MM.1S (cell line): ENCODE data around the gene CFAP99.

Experiments used
- DNase-seq: peaks from one replicate; pipeline ENCODE4 v3.0.0-alpha.2; 2015
- H2AFZ ChIP-seq: fragments of 300-600 bp; sonication (generic); 2 replicates; pipeline ENCODE4 v1.6.0; 2016; ENCODE audit warnings: antibody characterized with exemption, low read length
- H3F3A ChIP-seq: fragments of 300-600 bp; sonication (generic); 2 replicates; pipeline ENCODE4 v1.6.1; 2016; ENCODE audit warnings: mild to moderate bottlenecking, antibody characterized with exemption, low read length, moderate library complexity, mixed read lengths; ENCODE audit not compliant: insufficient read depth
- H3K27ac ChIP-seq: fragments of 300-600 bp; sonication (generic); 2 replicates; pipeline ENCODE4 v1.5.1; 2016; ENCODE audit warnings: mild to moderate bottlenecking, low read length
- H3K27me3 ChIP-seq: fragments of 300-600 bp; sonication (generic); replicated peaks from 2 replicates; pipeline ENCODE4 v1.6.0; 2016; ENCODE audit warnings: low read length; ENCODE audit not compliant: insufficient read depth
- H3K36me3 ChIP-seq: fragments of 300-600 bp; sonication (generic); replicated peaks from 2 replicates; pipeline ENCODE4 v1.6.1; 2016; ENCODE audit warnings: mild to moderate bottlenecking, low read length, mixed read lengths; ENCODE audit not compliant: insufficient read depth
- H3K4me1 ChIP-seq: fragments of 300-600 bp; sonication (generic); 2 replicates; pipeline ENCODE4 v1.6.1; 2016; ENCODE audit warnings: low read length, mixed read lengths
- H3K4me2 ChIP-seq: fragments of 300-600 bp; sonication (generic); 2 replicates; pipeline ENCODE4 v1.6.0; 2016; ENCODE audit warnings: low read depth, low read length
- H3K4me3 ChIP-seq: fragments of 300-600 bp; sonication (generic); 2 replicates; pipeline ENCODE4 v1.5.1; 2016; ENCODE audit warnings: low read length, mixed read lengths
- H3K79me2 ChIP-seq: fragments of 300-600 bp; sonication (generic); 2 replicates; pipeline ENCODE4 v1.6.1; 2016; ENCODE audit warnings: mixed run types, low read length, mixed read lengths
- H3K9ac ChIP-seq: fragments of 300-600 bp; sonication (generic); 2 replicates; pipeline ENCODE4 v1.6.1; 2016; ENCODE audit warnings: low read length, mixed read lengths
- H3K9me2 ChIP-seq: fragments of 300-600 bp; sonication (generic); replicated peaks from 2 replicates; pipeline ENCODE4 v1.6.1; 2016; ENCODE audit warnings: mild to moderate bottlenecking, low read length, mixed read lengths; ENCODE audit not compliant: insufficient read depth
- H3K9me3 ChIP-seq: fragments of 300-600 bp; sonication (generic); replicated peaks from 2 replicates; pipeline ENCODE4 v1.6.1; 2016; ENCODE audit warnings: mild to moderate bottlenecking, low read length, mixed read lengths; ENCODE audit not compliant: insufficient read depth
- H4K20me1 ChIP-seq: fragments of 300-600 bp; sonication (generic); 2 replicates; pipeline ENCODE4 v1.6.1; 2016; ENCODE audit warnings: mild to moderate bottlenecking, low read length, moderate library complexity, mixed read lengths; ENCODE audit not compliant: insufficient read depth
- CTCF ChIP-seq: fragments of 300-600 bp; sonication (generic); IDR thresholded peaks from 2 replicates; pipeline ENCODE4 v1.5.1; 2016; ENCODE audit warnings: antibody characterized with exemption, low read length, mixed read lengths
- EZH2 ChIP-seq: fragments of 300-600 bp; sonication (generic); optimal IDR thresholded peaks from 2 replicates; pipeline ENCODE3; 2017; ENCODE audit warnings: low read depth, mild to moderate bottlenecking, antibody characterized with exemption, low read length, mixed read lengths
- EZH2phosphoT487 ChIP-seq: fragments of 300-600 bp; sonication (generic); IDR thresholded peaks from 2 replicates; pipeline ENCODE4 v1.6.1; 2018; ENCODE audit warnings: antibody characterized with exemption, low read length

CFAP99 gene

GRCh38 chr4:2372488-2373030, 46.2 kb upstream of the CFAP99 start:
- Histone ChIP-seq H3K27ac (no peak overlapping the region), H3K4me1 (no peaks in the 10 kb centered on the region), H3K9me2 (no peaks in the 10 kb centered on the region), H3K4me2 (no peak overlapping the region), H4K20me1 (no peaks in the 10 kb centered on the region), H3F3A (no peaks in the 10 kb centered on the region), H3K4me3 (no peak overlapping the region), H3K36me3 (no peaks in the 10 kb centered on the region), H3K27me3 (no peaks in the 10 kb centered on the region), H3K9me3 (no peaks in the 10 kb centered on the region), H3K79me2 (no peaks in the 10 kb centered on the region), H2AFZ (no peak overlapping the region), H3K9ac (no peak overlapping the region)
- no peak for DNase-seq
- TF ChIP-seq EZH2phosphoT487 (no peak), CTCF (no peak), EZH2 (no peak)

GRCh38 chr4:2373532-2373931, 45.2 kb upstream of the CFAP99 start:
- no peaks in the 10 kb centered on the region for H4K20me1 ChIP-seq
- DNase-seq, result no peak
- H3K36me3 ChIP-seq, result no peaks in the 10 kb centered on the region
- H3K9me2 ChIP-seq, result no peaks in the 10 kb centered on the region
- H3K27me3 ChIP-seq, result no peaks in the 10 kb centered on the region
- H3K9ac ChIP-seq, result no peak overlapping the region
- no peak overlapping the region for H3K27ac ChIP-seq
- no peak overlapping the region for H2AFZ ChIP-seq
- TF ChIP-seq EZH2 (no peak), CTCF (no peak), EZH2phosphoT487 (no peak)
- no peaks in the 10 kb centered on the region for H3K4me1 ChIP-seq
- H3K79me2 ChIP-seq, result no peaks in the 10 kb centered on the region
- H3F3A ChIP-seq, result no peaks in the 10 kb centered on the region
- no peak overlapping the region for H3K4me2 ChIP-seq
- H3K4me3 ChIP-seq, result no peak overlapping the region
- H3K9me3 ChIP-seq, result no peaks in the 10 kb centered on the region

GRCh38 chr4:2375427-2375826, 43.3 kb upstream of the CFAP99 start:
- Histone ChIP-seq H3F3A (no peaks in the 10 kb centered on the region), H4K20me1 (no peaks in the 10 kb centered on the region), H3K9ac (no peak overlapping the region), H3K27ac (no peak overlapping the region), H3K4me3 (no peak overlapping the region), H3K79me2 (no peaks in the 10 kb centered on the region), H3K36me3 (no peaks in the 10 kb centered on the region), H3K4me2 (no peak overlapping the region), H2AFZ (no peak overlapping the region), H3K4me1 (no peaks in the 10 kb centered on the region), H3K9me3 (no peaks in the 10 kb centered on the region), H3K27me3 (no peaks in the 10 kb centered on the region), H3K9me2 (no peaks in the 10 kb centered on the region)
- DNase-seq, result no peak
- TF ChIP-seq EZH2 (no peak), EZH2phosphoT487 (no peak), CTCF (no peak)
